Measurements from ENCODE around the gene TXNDC16.
"Not testable (repeated sequence)": the region's sequence is repeated elsewhere in the genome, so short reads cannot be mapped to it uniquely, and the experiment has no call there.

The TXNDC16 gene

GRCh38 chr14:52552063-52552988 is at the start of gene TXNDC16, which contains the start of gene GPR137C:
TXNDC16 (minus strand) TSS chr14:52552505; CDS start chr14:52543557, 8,948 bp downstream.
GPR137C (plus strand) TSS chr14:52552836; CDS start chr14:52553148, 312 bp downstream.
- peak; percentile 82 to 100 (median 100) for DNase-seq

GRCh38 chr14:52599974-52600373 is 47.7 kb upstream of the TXNDC16 start:
- DNase-seq = no peak

GRCh38 chr14:52598568-52598967 is 46.3 kb upstream of the TXNDC16 start:
- DNase-seq = no peak

- no peak for DNase-seq
These were observed 44.6 kb upstream of the TXNDC16 start for GRCh38 chr14:52596861-52597260.

- DNase-seq = no peak
These were observed 44.0 kb upstream of the TXNDC16 start for GRCh38 chr14:52596320-52596719.

- no peak for DNase-seq
These were observed 38.0 kb upstream of the TXNDC16 start for GRCh38 chr14:52590318-52590717.

- no peak for DNase-seq
These were observed 37.3 kb upstream of the TXNDC16 start for GRCh38 chr14:52589646-52590045.

GRCh38 chr14:52583544-52583943 is 31.2 kb upstream of the TXNDC16 start:
- no peak for DNase-seq

GRCh38 chr14:52575858-52576257 is 23.6 kb upstream of the TXNDC16 start:
- no peak for DNase-seq

GRCh38 chr14:52568454-52568853 is 16.1 kb upstream of the TXNDC16 start:
- DNase-seq = not testable (repeated sequence)

GRCh38 chr14:52563120-52563519 is 10.8 kb upstream of the TXNDC16 start:
- DNase-seq = peak in 1 of 56 donors; percentile 0

- DNase-seq = no peak
These were observed 6.4 kb upstream of the TXNDC16 start for GRCh38 chr14:52558688-52559087.

GRCh38 chr14:52553671-52554575 is 1.6 kb upstream of the TXNDC16 start:
- DNase-seq = peak in 55 of 56 donors; percentile 11 to 85 (median 63)

- DNase-seq = peak in 27 of 56 donors; percentile 2 to 52 (median 31)
These were observed 831 bp upstream of the TXNDC16 start for GRCh38 chr14:52553002-52553670.

- peak in 19 of 56 donors; percentile 1 to 52 (median 11) for DNase-seq
These were observed 626 bp downstream of the TXNDC16 start for GRCh38 chr14:52551696-52552062.

GRCh38 chr14:52551205-52551604 is 1.1 kb downstream of the TXNDC16 start:
- no peak for DNase-seq

GRCh38 chr14:52550661-52551060 is 1.6 kb downstream of the TXNDC16 start:
- no peak for DNase-seq

- no peak for DNase-seq
These were observed 4.8 kb downstream of the TXNDC16 start for GRCh38 chr14:52547526-52547925.

- no peak for DNase-seq
These were observed 5.3 kb downstream of the TXNDC16 start for GRCh38 chr14:52547027-52547426.

- DNase-seq = no peak
These were observed 6.0 kb downstream of the TXNDC16 start for GRCh38 chr14:52546318-52546670.

- DNase-seq = no peak
These were observed 6.6 kb downstream of the TXNDC16 start for GRCh38 chr14:52545584-52546317.

All from nucleus accumbens (tissue), 56 donors.